ENCODE data around the gene CDC123.
"Not testable (repeated sequence)": the region's sequence is repeated elsewhere in the genome, so short reads cannot be mapped to it uniquely, and the experiment has no call there.

The CDC123 gene

GRCh38 chr10:12262278-12262981, 66.4 kb downstream of the CDC123 start:
- no peak for TF ChIP-seq CTCF (IDR thresholded peaks at IDR 0.05; ENCODE audit: low read depth, low read length, missing control alignments)
- no peak for DNase-seq (ENCODE audit: low read depth)
- no peak overlapping the region for H3K4me3 ChIP-seq (ENCODE audit: low read depth, low read length)

GRCh38 chr10:12264204-12264940, 68.4 kb downstream of the CDC123 start:
- TF ChIP-seq CTCF (IDR thresholded peaks at IDR 0.05; ENCODE audit: low read depth, low read length, missing control alignments) = peak; percentile 72
- peak; percentile 93 for DNase-seq (ENCODE audit: low read depth)
- peak overlapping the region; percentile 47 for H3K4me3 ChIP-seq (ENCODE audit: low read depth, low read length)

GRCh38 chr10:12269056-12269455, 73.1 kb downstream of the CDC123 start:
- TF ChIP-seq CTCF (IDR thresholded peaks at IDR 0.05; ENCODE audit: low read depth, low read length, missing control alignments) = no peak
- no peak for DNase-seq (ENCODE audit: low read depth)
- H3K4me3 ChIP-seq (ENCODE audit: low read depth, low read length) = no peak overlapping the region

GRCh38 chr10:12271210-12271540, 75.2 kb downstream of the CDC123 start:
- TF ChIP-seq CTCF (IDR thresholded peaks at IDR 0.05; ENCODE audit: low read depth, low read length, missing control alignments) = no peak
- no peak overlapping the region for H3K4me3 ChIP-seq (ENCODE audit: low read depth, low read length)
- no peak for DNase-seq (ENCODE audit: low read depth)

GRCh38 chr10:12277862-12278261, 81.9 kb downstream of the CDC123 start:
- H3K4me3 ChIP-seq (ENCODE audit: low read depth, low read length) = not testable (repeated sequence)

GRCh38 chr10:12279281-12279680, 83.3 kb downstream of the CDC123 start:
- TF ChIP-seq CTCF (IDR thresholded peaks at IDR 0.05; ENCODE audit: low read depth, low read length, missing control alignments) = no peak
- DNase-seq (ENCODE audit: low read depth) = no peak
- no peak overlapping the region for H3K4me3 ChIP-seq (ENCODE audit: low read depth, low read length)

More at GRCh38 chr10:12277862-12278261, 81.9 kb downstream of the CDC123 start:
- not testable (repeated sequence) for DNase-seq (ENCODE audit: low read depth)

GRCh38 chr10:12287772-12288171, 91.8 kb downstream of the CDC123 start:
- no peak for DNase-seq (ENCODE audit: low read depth)
- H3K4me3 ChIP-seq (ENCODE audit: low read depth, low read length) = no peak overlapping the region
- TF ChIP-seq CTCF (IDR thresholded peaks at IDR 0.05; ENCODE audit: low read depth, low read length, missing control alignments) = no peak

- DNase-seq (ENCODE audit: low read depth); H3K4me3 ChIP-seq (ENCODE audit: low read depth, low read length): not testable (repeated sequence)
Observed at GRCh38 chr10:12297784-12298183, 101.8 kb downstream of the CDC123 start.

Measured in GM12864 (cell line).